Naive thymus-derived CD8-positive, alpha-beta T cell (primary cell): Measurements from ENCODE around the gene GSTA4. TPM values are rescaled to one million over a fixed set of nuclear protein-coding genes. Genes with fewer than 3 reads are reported as not detected.

Source experiments
- ATAC-seq, 2 donors: fragments of 150-1000 bp; cut with Tn5 transposase in 1 of 2; sonication (Bioruptor Pico), chemical (Tn5 transposase) in 1 of 2; 1 replicate in 1 of 2; 2 replicates in 1 of 2; pipeline ENCODE4 v1.10.0; 2021; ENCODE audit warnings: mild to moderate bottlenecking in 2 of 2, moderate library complexity in 2 of 2
- POLR2A ChIA-PET: fragments of 350-600 bp; sonication (Branson Sonifier 250); formaldehyde crosslinking; loops from one replicate; lab custom pipeline; 2021; ENCODE audit warnings: antibody characterized with exemption; lab: Charles Lee
- DNase-seq, 10 donors: peaks; one replicate each; pipeline versions ENCODE4 v3.0.0 to v3.0.0-alpha.2; 2020 to 2022
- H3K27ac Mint-ChIP-seq, 10 donors: one replicate each; pipeline ENCODE4 v1.8.0; 2020 to 2022; ENCODE audit warnings: mild to moderate bottlenecking in 10 of 10, mixed read lengths in 10 of 10, moderate library complexity in 4 of 10, inconsistent platforms in 1 of 10
- H3K27me3 Mint-ChIP-seq, 5 donors: one replicate each; pipeline ENCODE4 v1.8.0; 2021 to 2022; ENCODE audit warnings: mixed read lengths in 5 of 5
- H3K36me3 Mint-ChIP-seq, 3 donors: one replicate each; pipeline ENCODE4 v1.8.0; 2020 to 2022; ENCODE audit warnings: mixed read lengths in 3 of 3, mild to moderate bottlenecking in 2 of 3, inconsistent platforms in 1 of 3
- H3K4me1 Mint-ChIP-seq, 4 donors: one replicate each; pipeline ENCODE4 v1.8.0; 2021 to 2022; ENCODE audit warnings: mixed read lengths in 4 of 4
- H3K4me3 Mint-ChIP-seq, 10 donors: one replicate each; pipeline ENCODE4 v1.8.0; 2020 to 2022; ENCODE audit warnings: mild to moderate bottlenecking in 10 of 10, mixed read lengths in 10 of 10, moderate library complexity in 6 of 10, inconsistent platforms in 1 of 10
- H3K9me3 Mint-ChIP-seq, 9 donors: one replicate each; pipeline ENCODE4 v1.8.0; 2020 to 2022; ENCODE audit warnings: mixed read lengths in 9 of 9, mild to moderate bottlenecking in 3 of 9, inconsistent platforms in 1 of 9, moderate library complexity in 1 of 9
- polyA plus RNA-seq, 3 donors: library from polyadenylated mRNA; unstranded; fragments of 300-500 nt; fragmentation: Illumina TruSeq; gene quantifications; one replicate each; pipeline ENCODE4 v1.2.3, GENCODE V29; 2021
- total RNA-seq, 8 experiments: library from RNA in 2 of 8; stranded (reverse) in 2 of 8; gene quantifications; one replicate each; pipeline ENCODE4 v1.2.3 and lab custom pipeline; 2021 to 2026

Gene GSTA4
- total and polyA plus RNA-seq, 5 experiments from 2014 or later = 0.39 to 3.7 (median 1.2) TPM

DNA sequence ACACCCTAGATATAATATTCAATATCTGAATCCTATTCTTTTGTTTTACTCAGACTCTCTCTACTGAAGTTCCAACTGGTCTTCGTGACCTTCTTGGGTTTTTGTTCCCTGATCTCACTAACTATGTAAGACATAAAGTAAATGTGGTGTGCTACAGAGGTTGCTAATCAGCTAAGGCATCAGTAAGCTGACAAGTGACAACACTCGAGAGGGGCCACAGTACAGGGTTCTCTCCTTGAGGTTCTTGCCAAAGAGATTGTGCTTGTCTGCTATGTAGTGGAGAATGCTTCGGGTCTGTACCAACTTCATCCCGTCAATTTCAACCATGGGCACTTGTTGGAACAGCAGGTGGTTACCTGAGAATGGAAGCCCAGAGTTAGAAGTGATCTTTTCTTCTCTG, 9.9 kb downstream of the GSTA4 start:
- no peaks in the 10 kb centered on the region for H3K9me3 Mint-ChIP-seq
- peak overlapping the region in 6 of 10 donors; percentile 69 to 81 (median 76) for H3K4me3 Mint-ChIP-seq
- H3K4me1 Mint-ChIP-seq = peaks cover 32 to 41% (median 40%) of the 10 kb centered on the region in 4 donors
- POLR2A ChIA-PET = interaction anchor here (3.0 kb wide), 1 partner anchor 10 kb away, joined by 21 read pairs; the partner anchor contains the start of gene GSTA4
- DNase-seq = no peak
- peaks cover 0 to 2% (median 0%) of the 10 kb centered on the region in 3 donors for H3K36me3 Mint-ChIP-seq
- no peak overlapping the region for H3K27ac Mint-ChIP-seq
- H3K27me3 Mint-ChIP-seq = peaks cover 10 to 60% (median 27%) of the 10 kb centered on the region in 5 donors
- ATAC-seq = no peak

DNA sequence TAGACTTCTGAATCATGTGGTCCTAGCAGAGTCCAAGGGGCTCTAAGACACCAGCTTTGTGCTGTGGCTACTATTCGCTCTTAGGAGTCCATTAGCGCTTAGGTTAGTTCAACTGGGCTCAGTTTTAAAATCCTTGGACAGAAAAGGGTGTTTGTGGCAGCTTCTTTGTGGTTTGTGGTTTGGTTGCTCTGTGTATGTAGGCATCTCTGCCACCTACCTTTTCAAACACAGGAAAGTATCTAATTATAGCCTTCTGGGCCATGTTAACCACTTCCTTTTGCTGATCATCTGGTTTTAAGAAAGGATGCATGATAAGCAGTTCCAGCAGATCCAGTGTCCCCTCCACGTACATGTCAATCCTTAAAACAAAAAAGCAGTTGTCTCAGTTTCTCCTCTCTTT, 10.8 kb downstream of the GSTA4 start:
- H3K4me3 Mint-ChIP-seq = peak overlapping the region; percentile 52 to 81 (median 74)
- H3K27me3 Mint-ChIP-seq = peaks cover 12 to 50% (median 19%) of the 10 kb centered on the region in 5 donors
- DNase-seq (peak in 9 of 10 donors; percentile 14 to 79 (median 47)), ATAC-seq (peak; percentile 96 to 98)
- POLR2A ChIA-PET = interaction anchor here (0.7 to 3.0 kb wide), 2 partner anchors 11 to 22 kb away, joined by 3 to 21 read pairs; partner anchors contain the start of gene GSTA4
- peaks cover 0 to 2% (median 0%) of the 10 kb centered on the region in 3 donors for H3K36me3 Mint-ChIP-seq
- peaks cover 31 to 41% (median 39%) of the 10 kb centered on the region in 4 donors for H3K4me1 Mint-ChIP-seq
- no peaks in the 10 kb centered on the region for H3K9me3 Mint-ChIP-seq
- H3K27ac Mint-ChIP-seq = peak overlapping the region in 6 of 10 donors; percentile 12 to 54 (median 30)

DNA sequence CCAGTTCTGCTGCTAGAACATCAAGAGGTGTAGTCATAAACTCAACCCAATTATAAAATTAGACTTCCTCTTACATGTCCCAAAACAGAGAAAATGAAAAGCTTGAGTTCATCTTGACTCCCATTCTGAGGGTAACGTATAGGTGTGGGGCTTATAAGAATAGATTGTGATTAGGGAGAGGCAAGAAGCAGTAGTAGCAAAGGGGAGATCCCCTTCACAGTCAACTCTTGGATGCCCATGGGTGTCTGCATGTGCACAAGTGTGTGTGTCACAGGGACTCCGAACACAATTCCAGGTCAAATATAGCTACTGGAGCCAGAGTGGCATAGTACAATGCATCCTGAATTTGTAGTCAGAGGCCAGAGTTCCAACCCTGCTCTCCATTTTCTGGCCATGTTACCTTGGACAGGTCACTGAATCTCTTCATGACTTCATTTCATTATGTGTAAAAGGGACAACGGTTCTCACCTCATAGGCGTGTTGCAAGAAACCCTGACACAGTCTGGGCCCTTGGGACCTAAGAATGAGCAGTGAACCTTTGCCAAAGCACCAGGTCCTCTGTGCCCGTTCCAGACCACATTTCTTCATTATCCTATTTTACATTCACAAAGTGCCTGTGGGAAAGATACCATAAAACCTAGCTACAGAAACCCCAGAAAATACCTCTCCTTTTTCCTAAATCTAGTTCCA, 11.8 kb downstream of the GSTA4 start:
- DNase-seq (no peak), ATAC-seq (no peak)
- POLR2A ChIA-PET = interaction anchor here (3.0 kb wide), 1 partner anchor 11 kb away, joined by 21 read pairs; the partner anchor contains the start of gene GSTA4
- peak overlapping the region in 6 of 10 donors; percentile 9 to 81 (median 70) for H3K4me3 Mint-ChIP-seq
- H3K36me3 Mint-ChIP-seq = peaks cover 0 to 2% (median 0%) of the 10 kb centered on the region in 3 donors
- H3K9me3 Mint-ChIP-seq = no peaks in the 10 kb centered on the region
- peak overlapping the region in 1 of 10 donors; percentile 18 for H3K27ac Mint-ChIP-seq
- peaks cover 11 to 48% (median 22%) of the 10 kb centered on the region in 5 donors for H3K27me3 Mint-ChIP-seq
- peaks cover 31 to 41% (median 38%) of the 10 kb centered on the region in 4 donors for H3K4me1 Mint-ChIP-seq

DNA sequence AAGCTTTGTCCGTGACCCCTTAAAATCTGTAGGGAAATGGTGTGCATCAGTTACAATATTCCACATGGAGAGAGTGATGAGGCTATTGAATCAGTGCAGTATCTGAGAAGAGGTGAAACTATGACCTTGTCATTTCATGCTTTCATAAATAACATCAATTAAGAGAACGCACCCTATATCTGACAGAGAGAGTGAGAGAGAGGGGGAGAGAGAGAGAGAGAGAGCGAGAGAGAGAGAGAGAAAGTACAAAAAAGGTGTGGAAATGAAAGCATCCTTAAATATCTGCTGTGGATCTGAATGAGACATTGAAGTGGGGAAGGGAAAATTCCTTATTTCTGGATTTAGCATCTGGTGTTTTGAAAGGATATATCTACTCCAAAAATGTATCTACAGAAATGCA, 12.4 kb downstream of the GSTA4 start:
- H3K4me3 Mint-ChIP-seq = peak overlapping the region in 3 of 10 donors; percentile 4 to 78 (median 69)

DNA sequence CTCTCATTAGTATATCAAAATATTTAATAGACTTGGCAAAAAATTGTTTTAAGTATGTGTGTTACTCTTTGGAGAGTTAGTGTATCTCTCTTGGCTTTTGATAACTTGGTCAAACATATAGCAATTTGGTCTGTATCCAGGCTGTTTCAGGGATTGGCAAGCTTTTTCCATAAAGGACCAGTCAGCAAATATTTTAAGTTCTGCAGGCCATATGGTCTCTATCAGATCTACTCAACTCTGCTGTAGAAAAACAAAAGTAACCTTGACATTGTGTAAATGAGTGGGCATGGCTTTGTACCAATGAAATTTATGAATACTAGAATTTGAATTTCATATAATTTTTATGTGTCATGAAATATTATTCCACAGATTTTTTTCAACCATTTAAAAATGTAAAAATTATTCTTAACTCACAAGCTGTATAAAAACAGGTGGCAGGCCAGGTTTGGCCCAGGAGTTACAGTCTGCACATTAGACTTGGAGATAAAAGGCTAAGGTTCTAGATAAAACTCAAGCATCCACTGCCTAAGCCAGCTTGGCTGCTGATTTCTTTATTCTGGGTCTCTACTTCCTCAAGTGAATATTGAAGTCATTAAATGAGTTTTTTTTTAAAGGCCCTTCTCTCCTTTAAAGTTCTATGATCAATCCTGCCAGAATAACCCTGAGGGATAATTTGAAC, 13.7 kb downstream of the GSTA4 start:
- ATAC-seq (no peak), DNase-seq (no peak)
- POLR2A ChIA-PET = no interaction called here
- no peak overlapping the region for H3K27ac Mint-ChIP-seq
- peaks cover 30 to 42% (median 37%) of the 10 kb centered on the region in 4 donors for H3K4me1 Mint-ChIP-seq
- no peaks in the 10 kb centered on the region for H3K36me3 Mint-ChIP-seq
- no peak overlapping the region for H3K4me3 Mint-ChIP-seq
- H3K27me3 Mint-ChIP-seq = peaks cover 7 to 31% (median 13%) of the 10 kb centered on the region in 5 donors
- H3K9me3 Mint-ChIP-seq = no peaks in the 10 kb centered on the region

More for the DNA sequence above, 12.4 kb downstream of the GSTA4 start:
- Mint-ChIP-seq H3K27me3 (peaks cover 7 to 44% (median 22%) of the 10 kb centered on the region in 5 donors), H3K4me1 (peaks cover 31 to 41% (median 38%) of the 10 kb centered on the region in 4 donors), H3K9me3 (no peaks in the 10 kb centered on the region), H3K36me3 (peaks cover 0 to 2% (median 0%) of the 10 kb centered on the region in 3 donors), H3K27ac (no peak overlapping the region)
- no peak for DNase-seq
- POLR2A ChIA-PET = interaction anchor here (3.0 kb wide), 1 partner anchor 12 kb away, joined by 21 read pairs; the partner anchor contains the start of gene GSTA4
- ATAC-seq = no peak

DNA sequence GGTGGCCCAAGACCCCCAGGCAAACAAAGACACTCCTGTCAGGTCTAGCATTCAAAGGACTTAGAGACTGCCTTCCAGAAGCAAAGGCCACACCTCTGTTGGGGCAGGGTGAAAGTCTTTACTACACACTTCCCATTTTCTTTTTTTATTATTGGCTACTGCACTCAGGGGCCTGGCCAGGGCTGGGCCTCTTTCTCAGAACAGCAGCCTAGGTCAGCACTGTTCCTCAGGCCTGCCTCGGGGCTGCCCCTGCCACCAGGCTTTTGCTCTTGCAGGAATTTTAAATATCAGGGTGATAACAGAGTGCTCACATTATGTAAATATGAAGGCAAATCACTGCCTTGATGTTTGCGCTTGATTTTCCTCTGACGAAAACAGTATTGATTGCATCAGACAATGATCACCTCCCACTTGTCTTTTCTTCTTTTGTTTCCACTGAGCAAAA, 18.5 kb downstream of the GSTA4 start:
- peaks cover 0 to 17% (median 10%) of the 10 kb centered on the region in 5 donors for H3K27me3 Mint-ChIP-seq
- peak overlapping the region in 1 of 10 donors; percentile 62 for H3K27ac Mint-ChIP-seq
- H3K36me3 Mint-ChIP-seq = no peaks in the 10 kb centered on the region
- DNase-seq = no peak
- POLR2A ChIA-PET = no interaction called here
- H3K4me3 Mint-ChIP-seq = no peak overlapping the region
- ATAC-seq = no peak
- no peaks in the 10 kb centered on the region for H3K9me3 Mint-ChIP-seq
- peaks cover 0 to 9% (median 3%) of the 10 kb centered on the region in 4 donors for H3K4me1 Mint-ChIP-seq

DNA sequence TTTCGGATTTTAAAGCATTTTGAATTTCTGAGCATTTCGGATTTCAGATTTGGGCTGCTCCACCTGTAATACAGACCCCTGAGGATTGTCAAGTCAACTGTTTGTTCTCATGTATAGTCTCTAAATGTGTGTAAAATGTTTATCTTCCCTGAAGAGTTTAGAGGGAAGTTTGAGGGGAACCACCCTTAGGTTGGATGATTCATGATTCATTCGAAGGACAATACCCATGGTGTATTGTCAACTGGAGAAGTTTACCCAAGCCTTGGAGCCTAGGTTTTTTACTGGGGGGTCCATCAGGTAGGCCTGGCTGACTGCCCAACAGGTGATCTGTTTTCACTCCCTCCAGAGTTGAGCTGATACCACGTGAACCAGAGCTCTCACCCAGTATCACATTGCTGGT, 18.9 kb downstream of the GSTA4 start:
- DNase-seq (no peak), ATAC-seq (no peak)
- Mint-ChIP-seq H3K27ac (no peak overlapping the region), H3K27me3 (peaks cover 2 to 17% (median 10%) of the 10 kb centered on the region in 5 donors), H3K9me3 (no peaks in the 10 kb centered on the region), H3K4me3 (no peak overlapping the region), H3K36me3 (no peaks in the 10 kb centered on the region), H3K4me1 (peaks cover 0 to 9% (median 3%) of the 10 kb centered on the region in 4 donors)
- POLR2A ChIA-PET = no interaction called here

DNA sequence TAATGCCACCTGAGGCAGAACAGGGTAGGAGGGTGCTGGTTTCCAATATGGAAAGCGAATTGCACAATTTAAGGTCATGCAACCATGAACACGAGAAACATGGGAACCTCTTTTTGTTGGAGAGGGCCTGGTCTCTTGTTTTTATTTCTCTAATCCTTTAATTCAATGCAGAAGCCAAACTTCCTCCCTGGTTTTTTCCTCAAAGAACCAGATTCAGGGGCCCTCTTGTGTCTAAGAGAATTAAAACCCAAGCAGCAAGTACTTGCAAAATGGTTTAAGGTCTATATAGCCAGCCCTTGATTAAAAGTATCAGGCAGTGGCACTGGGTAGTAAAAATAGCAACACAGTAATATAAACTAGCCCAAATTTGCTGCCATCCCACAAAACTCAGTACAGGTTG, 19.5 kb downstream of the GSTA4 start:
- POLR2A ChIA-PET = no interaction called here
- DNase-seq = no peak
- H3K4me3 Mint-ChIP-seq = no peak overlapping the region
- H3K9me3 Mint-ChIP-seq = no peaks in the 10 kb centered on the region
- ATAC-seq = no peak
- H3K4me1 Mint-ChIP-seq = peaks cover 0 to 9% (median 4%) of the 10 kb centered on the region in 4 donors
- H3K36me3 Mint-ChIP-seq = no peaks in the 10 kb centered on the region
- peaks cover 4 to 17% (median 9%) of the 10 kb centered on the region in 5 donors for H3K27me3 Mint-ChIP-seq
- H3K27ac Mint-ChIP-seq = no peak overlapping the region

DNA sequence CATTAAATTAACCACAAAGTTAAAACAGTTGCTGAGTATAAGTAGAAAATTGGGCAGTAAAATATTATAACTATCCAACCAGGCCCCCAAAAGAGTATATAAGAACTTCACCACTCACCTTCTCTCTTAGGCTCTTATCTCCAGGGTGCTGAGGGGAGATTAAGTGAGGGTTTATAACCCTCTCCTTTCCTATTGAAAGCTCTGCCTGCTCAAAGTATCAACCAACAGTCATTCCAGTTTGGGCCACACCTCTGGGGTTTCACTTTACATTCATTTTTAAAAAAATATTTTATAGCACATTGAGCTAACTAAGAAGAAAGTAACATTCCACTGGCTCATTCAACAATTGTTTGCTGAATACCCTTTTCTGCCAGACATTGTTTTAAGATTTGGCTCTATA, 22.1 kb downstream of the GSTA4 start:
- Mint-ChIP-seq H3K4me1 (peaks cover 0 to 9% (median 4%) of the 10 kb centered on the region in 4 donors), H3K27me3 (peaks cover 3 to 7% (median 4%) of the 10 kb centered on the region in 5 donors), H3K27ac (no peak overlapping the region), H3K36me3 (no peaks in the 10 kb centered on the region), H3K9me3 (no peaks in the 10 kb centered on the region), H3K4me3 (no peak overlapping the region)
- DNase-seq (no peak), ATAC-seq (no peak)
- POLR2A ChIA-PET = no interaction called here

DNA sequence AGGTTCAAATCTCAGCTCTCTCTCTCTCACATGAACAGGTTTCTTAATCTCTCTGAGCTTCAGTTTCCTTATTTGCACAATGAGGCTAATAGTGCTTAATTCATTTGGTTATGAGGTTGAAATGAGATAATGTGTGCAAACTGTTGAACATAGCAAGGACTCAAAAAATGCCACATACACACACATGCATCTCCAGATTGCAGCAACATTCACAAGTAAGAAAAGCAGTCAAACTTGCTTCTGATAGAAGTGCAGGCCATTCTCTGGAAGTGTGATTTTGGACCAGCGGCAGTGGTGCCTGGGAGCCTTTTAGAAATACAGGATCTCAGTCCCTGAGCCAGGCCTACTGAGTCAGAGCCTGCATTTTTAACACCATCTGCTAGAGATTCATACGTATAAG, 25.7 kb downstream of the GSTA4 start:
- Mint-ChIP-seq H3K4me1 (peaks cover 0 to 2% (median 0%) of the 10 kb centered on the region in 4 donors), H3K4me3 (no peak overlapping the region), H3K27me3 (peaks cover 0 to 7% (median 5%) of the 10 kb centered on the region in 5 donors), H3K9me3 (no peaks in the 10 kb centered on the region), H3K36me3 (no peaks in the 10 kb centered on the region), H3K27ac (no peak overlapping the region)
- POLR2A ChIA-PET = interaction anchor here (0.6 kb wide), 1 partner anchor 80 kb away, joined by 3 read pairs; no protein-coding TSS in a partner anchor
- ATAC-seq (no peak), DNase-seq (no peak)

DNA sequence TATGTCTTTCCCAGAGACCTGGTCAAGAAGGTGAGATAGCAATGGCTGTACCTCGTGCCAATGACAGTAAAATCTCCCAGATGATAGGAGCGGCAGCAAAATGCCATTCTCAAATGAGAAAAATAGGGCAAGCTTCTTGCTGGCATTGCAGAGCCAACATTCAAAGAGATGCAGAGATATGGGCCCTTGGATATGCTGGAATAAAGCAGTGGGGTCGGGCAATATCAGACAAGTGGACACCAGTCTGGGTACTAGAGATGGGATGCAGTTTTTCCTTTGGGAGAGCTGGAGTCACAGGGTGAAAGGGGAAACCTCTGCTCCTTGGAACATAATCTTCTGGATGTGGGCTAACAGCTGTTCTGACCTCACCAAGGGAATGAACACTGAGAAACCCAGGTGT, 29.0 kb downstream of the GSTA4 start:
- H3K27me3 Mint-ChIP-seq = peaks cover 0 to 4% (median 2%) of the 10 kb centered on the region in 5 donors
- no peaks in the 10 kb centered on the region for H3K9me3 Mint-ChIP-seq
- POLR2A ChIA-PET = no interaction called here
- ATAC-seq (no peak), DNase-seq (no peak)
- no peak overlapping the region for H3K4me3 Mint-ChIP-seq
- H3K36me3 Mint-ChIP-seq = no peaks in the 10 kb centered on the region
- H3K27ac Mint-ChIP-seq = no peak overlapping the region
- H3K4me1 Mint-ChIP-seq = peaks cover 0 to 7% (median 1%) of the 10 kb centered on the region in 4 donors

DNA sequence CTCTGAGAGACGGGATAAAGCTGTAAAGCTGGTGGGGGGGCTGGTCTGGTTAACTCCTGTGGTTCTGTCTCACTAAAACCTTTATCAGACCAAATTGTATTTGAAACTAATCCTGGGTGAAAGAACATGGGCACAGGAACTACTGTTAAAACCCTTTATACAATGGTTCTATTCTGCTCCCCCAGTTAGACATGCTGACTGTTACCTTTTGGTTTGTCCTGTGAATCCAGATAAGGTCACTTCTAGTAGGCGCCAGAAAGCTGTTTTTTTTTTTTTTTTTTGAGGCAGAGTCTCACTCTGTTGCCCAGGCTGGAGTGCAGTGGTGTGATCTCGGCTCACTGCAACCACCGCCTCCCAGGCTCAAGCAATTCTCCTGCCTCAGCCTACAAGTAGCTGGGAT, 29.7 kb downstream of the GSTA4 start:
- POLR2A ChIA-PET = no interaction called here
- DNase-seq = no peak
- Mint-ChIP-seq H3K4me3 (no peak overlapping the region), H3K36me3 (no peaks in the 10 kb centered on the region), H3K4me1 (peaks cover 0 to 7% (median 0%) of the 10 kb centered on the region in 4 donors), H3K27me3 (peaks cover 0 to 4% (median 0%) of the 10 kb centered on the region in 5 donors), H3K27ac (no peak overlapping the region), H3K9me3 (no peaks in the 10 kb centered on the region)
- no peak for ATAC-seq
